ENCODE measurements around the gene SCN7A. TPM values are rescaled to one million over a fixed set of nuclear protein-coding genes. Genes with fewer than 3 reads are reported as not detected.

The SCN7A gene
- total RNA-seq, 1 donor from 2014 or later, result 69.0 TPM

DNA sequence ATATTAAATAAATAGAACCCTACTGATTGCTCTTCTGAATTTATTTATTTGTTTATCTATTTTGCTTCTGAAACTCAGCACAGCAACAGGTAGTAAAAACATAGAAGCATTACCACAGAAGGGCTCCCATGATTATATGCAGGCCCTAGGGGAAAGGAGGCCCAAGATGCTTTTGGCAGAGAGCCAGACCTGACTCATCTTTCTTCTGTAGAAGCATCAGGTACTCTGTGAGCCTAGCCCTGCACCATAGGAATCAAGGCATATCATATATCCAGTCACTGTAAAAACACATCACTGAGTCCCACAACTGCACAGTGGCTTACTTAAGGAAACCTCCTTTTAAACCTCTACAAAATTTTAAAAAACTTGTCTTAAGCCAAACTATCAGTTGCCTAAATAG is 120.1 kb downstream of the SCN7A start:
- DNase-seq (no peak), ATAC-seq (no peak)
- TF ChIP-seq, protein P1, sequence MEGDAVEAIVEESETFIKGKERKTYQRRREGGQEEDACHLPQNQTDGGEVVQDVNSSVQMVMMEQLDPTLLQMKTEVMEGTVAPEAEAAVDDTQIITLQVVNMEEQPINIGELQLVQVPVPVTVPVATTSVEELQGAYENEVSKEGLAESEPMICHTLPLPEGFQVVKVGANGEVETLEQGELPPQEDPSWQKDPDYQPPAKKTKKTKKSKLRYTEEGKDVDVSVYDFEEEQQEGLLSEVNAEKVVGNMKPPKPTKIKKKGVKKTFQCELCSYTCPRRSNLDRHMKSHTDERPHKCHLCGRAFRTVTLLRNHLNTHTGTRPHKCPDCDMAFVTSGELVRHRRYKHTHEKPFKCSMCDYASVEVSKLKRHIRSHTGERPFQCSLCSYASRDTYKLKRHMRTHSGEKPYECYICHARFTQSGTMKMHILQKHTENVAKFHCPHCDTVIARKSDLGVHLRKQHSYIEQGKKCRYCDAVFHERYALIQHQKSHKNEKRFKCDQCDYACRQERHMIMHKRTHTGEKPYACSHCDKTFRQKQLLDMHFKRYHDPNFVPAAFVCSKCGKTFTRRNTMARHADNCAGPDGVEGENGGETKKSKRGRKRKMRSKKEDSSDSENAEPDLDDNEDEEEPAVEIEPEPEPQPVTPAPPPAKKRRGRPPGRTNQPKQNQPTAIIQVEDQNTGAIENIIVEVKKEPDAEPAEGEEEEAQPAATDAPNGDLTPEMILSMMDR (IDR thresholded peaks at IDR 0.05), result no peak
- Histone ChIP-seq H3K27me3 (ENCODE audit: low read depth) (no peaks in the 10 kb centered on the region), H3K4me3 (no peak overlapping the region), H3K36me3 (no peaks in the 10 kb centered on the region), H3K4me1 (peaks cover 12% of the 10 kb centered on the region), H3K9me3 (no peaks in the 10 kb centered on the region), H3K27ac (no peak overlapping the region)
- intact Hi-C loops (cut with DNase I), result no loop called here

DNA sequence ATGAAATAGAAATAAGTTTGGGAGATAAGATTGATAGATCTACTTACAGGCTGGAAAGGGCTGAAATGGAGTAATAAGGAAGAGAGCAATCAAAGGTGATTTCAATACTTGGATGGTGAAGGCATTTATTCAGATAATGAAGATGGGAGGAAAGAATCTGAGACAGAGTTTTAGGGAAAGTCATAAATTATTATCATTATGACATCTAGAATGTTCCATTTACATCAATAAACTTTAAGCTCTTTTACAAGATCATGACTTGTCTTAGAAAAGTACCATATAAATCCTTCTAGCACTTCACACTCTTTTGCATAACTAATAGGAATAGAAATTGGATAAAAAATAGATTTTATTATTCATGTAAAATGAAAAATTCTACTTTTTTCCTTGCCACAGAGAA is 120.5 kb downstream of the SCN7A start:
- no peak for ATAC-seq
- H3K36me3 ChIP-seq, result no peaks in the 10 kb centered on the region
- no peak for DNase-seq
- TF ChIP-seq, protein P1 (IDR thresholded peaks at IDR 0.05), result no peak
- H3K4me1 ChIP-seq, result peaks cover 12% of the 10 kb centered on the region
- H3K27ac ChIP-seq, result no peak overlapping the region
- H3K4me3 ChIP-seq, result no peak overlapping the region
- intact Hi-C loops (cut with DNase I), result no loop called here
- no peaks in the 10 kb centered on the region for H3K27me3 ChIP-seq (ENCODE audit: low read depth)
- no peaks in the 10 kb centered on the region for H3K9me3 ChIP-seq

DNA sequence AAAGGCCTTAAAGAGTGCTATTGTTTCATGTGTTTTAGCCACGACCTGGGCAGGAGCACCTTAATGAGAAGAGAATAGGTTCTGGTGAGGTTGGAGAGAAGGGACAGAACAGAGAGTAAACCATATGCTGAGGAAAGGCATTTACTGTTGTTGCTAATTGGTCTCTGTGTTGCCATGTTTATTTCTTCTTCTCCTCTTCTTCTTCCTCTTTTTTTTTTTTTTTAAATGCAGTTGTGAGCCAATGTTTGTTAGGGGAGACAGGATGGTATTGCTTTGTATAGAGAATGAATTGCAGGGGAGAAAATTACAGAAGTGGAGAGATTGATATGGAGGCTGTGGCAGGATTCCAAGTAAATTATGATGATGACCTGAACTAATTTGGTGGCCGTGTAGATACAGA is 120.9 kb downstream of the SCN7A start:
- Histone ChIP-seq H3K27ac (no peak overlapping the region), H3K27me3 (ENCODE audit: low read depth) (no peaks in the 10 kb centered on the region), H3K4me1 (peaks cover 12% of the 10 kb centered on the region), H3K4me3 (no peak overlapping the region), H3K9me3 (no peaks in the 10 kb centered on the region), H3K36me3 (no peaks in the 10 kb centered on the region)
- TF ChIP-seq, protein P1 (IDR thresholded peaks at IDR 0.05), result no peak
- DNase-seq (no peak), ATAC-seq (no peak)
- intact Hi-C loops (cut with DNase I), result no loop called here

DNA sequence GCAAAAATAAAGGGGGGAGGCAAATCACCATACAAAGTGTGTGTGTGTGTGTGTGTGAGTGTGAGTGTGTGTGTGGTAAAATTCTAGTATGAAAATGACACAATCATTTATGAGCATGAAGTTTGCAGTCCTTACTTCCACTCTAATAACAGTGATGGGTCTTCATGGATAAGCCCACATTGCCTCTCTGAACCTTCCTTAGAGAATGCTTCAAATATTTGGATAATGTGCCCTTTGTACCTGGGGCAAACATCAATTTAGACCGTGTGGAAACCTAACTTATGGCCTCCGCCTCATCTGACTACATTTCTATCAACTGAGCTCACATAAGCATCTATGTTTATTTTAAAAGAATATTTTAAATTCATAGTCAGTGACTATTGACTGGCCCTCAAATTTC is 122.0 kb downstream of the SCN7A start:
- no peak for ATAC-seq
- intact Hi-C loops (cut with DNase I), result no loop called here
- TF ChIP-seq, protein P1 (IDR thresholded peaks at IDR 0.05), result no peak

DNA sequence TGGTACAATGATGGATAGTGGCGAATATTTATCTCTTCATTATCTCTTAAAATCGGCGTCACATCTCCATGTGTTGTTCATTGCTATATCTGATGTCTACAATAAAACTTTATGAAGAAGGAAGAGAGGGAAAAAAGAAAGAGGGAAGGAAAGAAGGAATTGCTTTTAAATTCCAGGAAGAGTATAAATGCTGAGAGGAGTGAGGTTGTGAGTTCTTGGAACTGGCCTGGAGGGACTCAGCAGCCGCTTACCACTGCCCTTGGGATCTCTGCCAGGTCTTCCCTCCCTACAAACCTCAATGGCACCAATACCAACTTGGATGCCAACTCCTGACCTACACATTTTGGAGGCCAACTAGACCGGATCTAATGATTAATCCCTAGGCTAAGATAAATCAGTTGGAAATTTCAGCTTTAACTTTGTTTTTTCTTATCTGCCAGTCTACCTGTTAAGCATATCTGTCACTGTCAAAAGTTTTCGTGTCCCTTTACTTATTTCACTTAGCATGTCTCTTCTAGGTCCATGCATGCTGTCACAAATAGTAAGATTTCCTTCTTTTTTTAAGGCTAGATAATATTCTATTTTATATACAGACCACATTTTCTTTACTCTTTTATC is 128.1 kb downstream of the SCN7A start:
- H3K4me1 ChIP-seq, result no peaks in the 10 kb centered on the region
- ATAC-seq, result no peak
- no peaks in the 10 kb centered on the region for H3K27me3 ChIP-seq (ENCODE audit: low read depth)
- TF ChIP-seq, protein P1 (IDR thresholded peaks at IDR 0.05), result no peak
- DNase-seq, result no peak
- no peaks in the 10 kb centered on the region for H3K9me3 ChIP-seq
- no peaks in the 10 kb centered on the region for H3K36me3 ChIP-seq
- intact Hi-C loops (cut with DNase I), result no loop called here
- no peak overlapping the region for H3K4me3 ChIP-seq
- no peak overlapping the region for H3K27ac ChIP-seq

More for the DNA sequence above, 122.0 kb downstream of the SCN7A start:
- Histone ChIP-seq H3K27ac (no peak overlapping the region), H3K27me3 (ENCODE audit: low read depth) (no peaks in the 10 kb centered on the region), H3K4me3 (no peak overlapping the region), H3K4me1 (peaks cover 12% of the 10 kb centered on the region), H3K36me3 (no peaks in the 10 kb centered on the region), H3K9me3 (no peaks in the 10 kb centered on the region)
- no peak for DNase-seq

All from lower lobe of right lung (tissue), 2 donors.